GM12878 (cell line): Measurements from ENCODE around the gene CREG2. TPM values are rescaled to one million over a fixed set of nuclear protein-coding genes. Genes with fewer than 3 reads are reported as not detected.

Source experiments
- ATAC-seq: fragments of 200-7000 bp; cut with Tn5 transposase; 3 replicates; pipeline ENCODE4 v1.9.1; 2020; ENCODE audit warnings: mild to moderate bottlenecking, moderate library complexity
- BruUV-seq: library from RNA; stranded (reverse); fragments of 400-500 nt; replicated peaks from 2 replicates; lab custom pipeline; 2021; lab: Mats Ljungman, UMichigan
- CTCF ChIA-PET: fragments of 300-600 bp; sonication (Branson Sonifier 250); formaldehyde crosslinking; extraction: SDS; loops from one replicate; lab custom pipeline; 2021; ENCODE audit warnings: inconsistent platforms; lab: Yijun Ruan, JAX
- POLR2A ChIA-PET: fragments of 350-600 bp; formaldehyde crosslinking; extraction: SDS; loops from one replicate; lab custom pipeline; 2021; ENCODE audit warnings: inconsistent platforms; lab: Charles Lee
- RAD21 ChIA-PET: fragments of 300-600 bp; sonication (Branson Sonifier 250); formaldehyde crosslinking; loops from one replicate; lab custom pipeline; 2023; ENCODE audit warnings: antibody characterized with exemption; ENCODE audit not compliant: unreplicated experiment; lab: Charles Lee
- SMC1A ChIA-PET: fragments of 300-600 bp; sonication (Branson Sonifier 250); formaldehyde crosslinking; loops from one replicate; lab custom pipeline; 2023; ENCODE audit not compliant: unreplicated experiment, uncharacterized antibody; lab: Charles Lee
- DNase-seq: peaks from one replicate; pipeline ENCODE4 v3.0.0-alpha.2; 2011; ENCODE audit warnings: low read depth, low spot score
- FAIRE-seq: peaks from 3 replicates; lab custom pipeline; 2011; peaks lifted over from hg19 to GRCh38; lab: Jason Lieb, UNC
- H2AFZ ChIP-seq: 2 replicates; pipeline ENCODE4 v1.6.0; 2011; ENCODE audit warnings: low read depth, low read length, control low read depth; ENCODE audit not compliant: control insufficient read depth
- H3K27ac ChIP-seq: 2 replicates; pipeline ENCODE4 v1.5.1; 2011; ENCODE audit warnings: control low read depth; ENCODE audit not compliant: control insufficient read depth, insufficient read depth
- H3K27me3 ChIP-seq, 2 experiments: replicated peaks in 1 of 2; 2 replicates each; pipeline versions ENCODE4 v1.6.0 to v1.6.1; 2011; ENCODE audit warnings: low read length in 1 of 2; ENCODE audit not compliant: control insufficient read depth in 2 of 2, insufficient read depth in 2 of 2
- H3K36me3 ChIP-seq, 2 experiments: 2 replicates each; pipeline ENCODE4 v1.5.1; 2011; ENCODE audit warnings: low read length in 1 of 2; ENCODE audit not compliant: control insufficient read depth in 2 of 2, insufficient read depth in 2 of 2
- H3K4me1 ChIP-seq: 2 replicates; pipeline ENCODE4 v1.6.1; 2011; ENCODE audit warnings: mild to moderate bottlenecking, low read length, moderate library complexity, mixed read lengths; ENCODE audit not compliant: control insufficient read depth, insufficient read depth
- H3K4me2 ChIP-seq: 2 replicates; pipeline ENCODE4 v1.6.0; 2011; ENCODE audit warnings: control low read depth; ENCODE audit not compliant: control insufficient read depth, insufficient read depth
- H3K4me3 ChIP-seq: fragments of 200-600 bp; sonication (generic); 2 replicates; pipeline ENCODE4 v1.5.1; 2016
- H3K79me2 ChIP-seq: 2 replicates; pipeline ENCODE4 v1.6.0; 2011; ENCODE audit warnings: low read length; ENCODE audit not compliant: control insufficient read depth, insufficient read depth
- H3K9ac ChIP-seq: 2 replicates; pipeline ENCODE4 v1.8.0; 2011; ENCODE audit warnings: low read length, control low read depth, mixed read lengths; ENCODE audit not compliant: control insufficient read depth, insufficient read depth
- H3K9me3 ChIP-seq: replicated peaks from 3 replicates; pipeline ENCODE4 v1.5.1; 2011; ENCODE audit warnings: mild to moderate bottlenecking, low read length; ENCODE audit not compliant: control insufficient read depth, insufficient read depth
- H4K20me1 ChIP-seq: 2 replicates; pipeline ENCODE4 v1.6.0; 2011; ENCODE audit not compliant: control insufficient read depth, insufficient read depth
- EZH2 ChIP-seq: IDR thresholded peaks from 2 replicates; pipeline ENCODE4 v1.6.1; 2012; ENCODE audit warnings: low read depth, mild to moderate bottlenecking, control low read depth, inconsistent platforms, low read length, borderline replicate concordance; ENCODE audit not compliant: control insufficient read depth
- RAD51 ChIP-seq: fragments of 450-650 bp; IDR thresholded peaks from 2 replicates; pipeline ENCODE4 v1.6.1; 2016; ENCODE audit warnings: moderate library complexity, mild to moderate bottlenecking, inconsistent platforms
- SPI1 ChIP-seq: IDR thresholded peaks from 2 replicates; pipeline ENCODE4 v1.6.1; 2011; ENCODE audit warnings: low read depth, mild to moderate bottlenecking, low read length, moderate library complexity, borderline replicate concordance; ENCODE audit not compliant: insufficient read depth
- STAT3 ChIP-seq: IDR thresholded peaks from 2 replicates; pipeline ENCODE4 v1.6.1; 2011; ENCODE audit warnings: low read depth, low read length, improper control_type of control experiment
- TCF3 ChIP-seq: IDR thresholded peaks from 2 replicates; pipeline ENCODE4 v1.6.1; 2012; ENCODE audit warnings: low read depth, mild to moderate bottlenecking, low read length, borderline replicate concordance; ENCODE audit not compliant: insufficient read depth
- WGBS: methylation state at CpG from one replicate; pipeline ENCODE4 v1.1.6; 2016; ENCODE audit warnings: low lambda C conversion rate; ENCODE audit not compliant: insufficient replicate concordance, insufficient coverage; ENCODE audit errors: missing lambda C conversion rate; 5-methylcytosine and 5-hydroxymethylcytosine counted together
- in situ Hi-C: fragments of 300-500 bp; cut with MboI; formaldehyde crosslinking; loops from 9 replicates; pipeline ENCODE4 v1.14.3; 2018; ENCODE audit warnings: mixed read lengths
- intact Hi-C: fragments of 100-400 bp; cut with micrococcal nuclease; formaldehyde crosslinking; loops from one replicate; pipeline ENCODE4 v1.14.2; 2022; ENCODE audit not compliant: unreplicated experiment
- polyA plus RNA-seq, 11 experiments: library from polyadenylated mRNA; depleted of rRNA in 4 of 11; unstranded in 6 of 11; stranded (reverse) in 5 of 11; fragments of >200 nt; fragmentation: Nextera tagmentation in 4 of 11; fragmentation: Illumina TruSeq in 1 of 11; extraction: Ambion mirVana in 4 of 11; extraction: Trizol in 1 of 11; gene quantifications; 1 replicate in 1 of 11; 2 replicates in 10 of 11; pipeline versions ENCODE4 v1.2.1 to v1.2.3, GENCODE V29; 2011 to 2016; ENCODE audit warnings: inconsistent platforms in 2 of 11, missing spikeins in 2 of 11, low read depth in 1 of 11
- total RNA-seq, 4 experiments: library from RNA; depleted of rRNA in 3 of 4; stranded (reverse); fragments of >200 nt in 3 of 4; fragmentation: Illumina TruSeq in 1 of 4; extraction: Trizol in 1 of 4; gene quantifications; 2 replicates each; pipeline versions ENCODE4 v1.2.1 to v1.2.3, GENCODE V29; 2013 to 2021
- TF ChIP-seq, protein P1 (sequence below): fragments of 450-650 bp; IDR thresholded peaks from 2 replicates; pipeline ENCODE4 v1.6.1; 2016; ENCODE audit warnings: mild to moderate bottlenecking
- TF ChIP-seq, protein P2 (sequence below): IDR thresholded peaks from 2 replicates; pipeline ENCODE4 v1.6.1; 2012; ENCODE audit warnings: low read depth, low read length, improper control_type of control experiment

Gene CREG2
- total and polyA plus RNA-seq, 10 of the 15 experiments (the other 5 are each of a cell fraction or from before 2014, with no cell fraction given) = not detected

DNA sequence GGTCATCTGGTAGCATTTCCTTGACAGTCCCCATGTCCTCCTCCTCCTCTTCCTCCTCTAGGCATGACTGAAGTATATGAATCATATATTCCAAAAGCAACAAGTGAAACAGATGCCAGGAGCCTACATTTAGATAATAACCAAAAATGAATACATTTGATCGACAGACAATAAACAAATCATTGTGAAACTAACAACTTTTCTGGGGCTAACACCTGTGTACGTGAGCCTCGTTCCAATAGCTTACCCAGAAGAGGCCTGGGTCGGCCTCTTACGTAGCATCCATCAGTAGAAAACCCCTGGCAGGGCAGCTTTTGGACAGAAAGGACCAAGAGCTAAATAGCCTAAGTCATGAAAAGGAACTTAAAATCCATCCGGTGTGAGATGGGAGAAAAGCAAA, 15.3 kb upstream of the CREG2 start:
- H4K20me1 ChIP-seq = no peaks in the 10 kb centered on the region
- in situ Hi-C loops = loop anchor here (25.0 kb wide), 1 partner anchor 1060 kb away; the partner anchor contains the start of gene SLC9A4
- DNase-seq (no peak), ATAC-seq (no peak), FAIRE-seq (no peak)
- no peaks in the 10 kb centered on the region for H3K79me2 ChIP-seq
- no peaks in the 10 kb centered on the region for H3K36me3 ChIP-seq
- ChIA-PET CTCF (no interaction called here), SMC1A (no interaction called here), RAD21 (no interaction called here), POLR2A (no interaction called here)
- no peak overlapping the region for H2AFZ ChIP-seq
- TF ChIP-seq SPI1 (no peak), TCF3 (no peak), EZH2 (no peak), RAD51 (no peak), STAT3 (no peak)
- TF ChIP-seq, protein P1, sequence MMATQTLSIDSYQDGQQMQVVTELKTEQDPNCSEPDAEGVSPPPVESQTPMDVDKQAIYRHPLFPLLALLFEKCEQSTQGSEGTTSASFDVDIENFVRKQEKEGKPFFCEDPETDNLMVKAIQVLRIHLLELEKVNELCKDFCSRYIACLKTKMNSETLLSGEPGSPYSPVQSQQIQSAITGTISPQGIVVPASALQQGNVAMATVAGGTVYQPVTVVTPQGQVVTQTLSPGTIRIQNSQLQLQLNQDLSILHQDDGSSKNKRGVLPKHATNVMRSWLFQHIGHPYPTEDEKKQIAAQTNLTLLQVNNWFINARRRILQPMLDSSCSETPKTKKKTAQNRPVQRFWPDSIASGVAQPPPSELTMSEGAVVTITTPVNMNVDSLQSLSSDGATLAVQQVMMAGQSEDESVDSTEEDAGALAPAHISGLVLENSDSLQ = 0 out of 2 replicates have a peak, but pooled peaks have one; percentile 32
- TF ChIP-seq, protein P2, sequence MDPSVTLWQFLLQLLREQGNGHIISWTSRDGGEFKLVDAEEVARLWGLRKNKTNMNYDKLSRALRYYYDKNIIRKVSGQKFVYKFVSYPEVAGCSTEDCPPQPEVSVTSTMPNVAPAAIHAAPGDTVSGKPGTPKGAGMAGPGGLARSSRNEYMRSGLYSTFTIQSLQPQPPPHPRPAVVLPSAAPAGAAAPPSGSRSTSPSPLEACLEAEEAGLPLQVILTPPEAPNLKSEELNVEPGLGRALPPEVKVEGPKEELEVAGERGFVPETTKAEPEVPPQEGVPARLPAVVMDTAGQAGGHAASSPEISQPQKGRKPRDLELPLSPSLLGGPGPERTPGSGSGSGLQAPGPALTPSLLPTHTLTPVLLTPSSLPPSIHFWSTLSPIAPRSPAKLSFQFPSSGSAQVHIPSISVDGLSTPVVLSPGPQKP = no peak
- no TSS peak for BruUV-seq
- peaks cover 0 to 14% of the 10 kb centered on the region in 2 experiments; a peak in 3 of 4 replicates for H3K27me3 ChIP-seq
- H3K9me3 ChIP-seq = no peaks in the 10 kb centered on the region
- H3K9ac ChIP-seq = no peak overlapping the region
- no peak overlapping the region for H3K4me2 ChIP-seq
- intact Hi-C loops = loop anchor here (5.0 to 10.0 kb wide), 2 partner anchors 50 to 388 kb away; no protein-coding TSS in a partner anchor
- no peak overlapping the region for H3K27ac ChIP-seq
- H3K4me1 ChIP-seq = no peaks in the 10 kb centered on the region
- WGBS = 34% methylated on average over 6 of the region's 6 CpGs
- no peak overlapping the region for H3K4me3 ChIP-seq
